OCI-M2 (cell line): ENCODE results near the gene LRRC73.
"Not testable (repeated sequence)": the region's sequence is repeated elsewhere in the genome, so short reads cannot be mapped to it uniquely, and the experiment has no call there.

ENCODE experiments used
- DNase-seq: peaks from one replicate; lab custom pipeline; 2025; ENCODE audit not compliant: unreplicated experiment; lab: John Stamatoyannopoulos, UW

The LRRC73 gene

GRCh38 chr6:43511824-43512415, 1.8 kb upstream of the LRRC73 start:
- no peak for DNase-seq

GRCh38 chr6:43510827-43511163, 649 bp upstream of the LRRC73 start:
- no peak for DNase-seq

GRCh38 chr6:43509142-43509983, 783 bp downstream of the LRRC73 start:
- no peak for DNase-seq

- no peak for DNase-seq
Observed at GRCh38 chr6:43508481-43509141, 1.5 kb downstream of the LRRC73 start.

- peak; percentile 80 for DNase-seq
Observed at GRCh38 chr6:43506667-43507471, 3.3 kb downstream of the LRRC73 start.

- DNase-seq = no peak
Observed at GRCh38 chr6:43506171-43506570, 4.0 kb downstream of the LRRC73 start.

- no peak for DNase-seq
Observed at GRCh38 chr6:43505718-43506117, 4.4 kb downstream of the LRRC73 start.

- no peak for DNase-seq
Observed at GRCh38 chr6:43504756-43505593, 5.2 kb downstream of the LRRC73 start.

- no peak for DNase-seq
Observed at GRCh38 chr6:43503443-43503842, 6.7 kb downstream of the LRRC73 start.

GRCh38 chr6:43502666-43503065, 7.5 kb downstream of the LRRC73 start:
- no peak for DNase-seq

- DNase-seq = no peak
Observed at GRCh38 chr6:43500921-43501320, 9.2 kb downstream of the LRRC73 start.

GRCh38 chr6:43499028-43499815, 10.9 kb downstream of the LRRC73 start:
- no peak for DNase-seq

- DNase-seq = not testable (repeated sequence)
Observed at GRCh38 chr6:43498291-43498690, 11.9 kb downstream of the LRRC73 start.

- no peak for DNase-seq
Observed at GRCh38 chr6:43497689-43498088, 12.5 kb downstream of the LRRC73 start.

GRCh38 chr6:43497129-43497396, 13.1 kb downstream of the LRRC73 start:
- no peak for DNase-seq

GRCh38 chr6:43496370-43497128, 13.6 kb downstream of the LRRC73 start:
- no peak for DNase-seq

- DNase-seq = no peak
Observed at GRCh38 chr6:43495409-43495941, 14.7 kb downstream of the LRRC73 start.

- no peak for DNase-seq
Observed at GRCh38 chr6:43494766-43495165, 15.4 kb downstream of the LRRC73 start.

- DNase-seq = no peak
Observed at GRCh38 chr6:43494321-43494720, 15.8 kb downstream of the LRRC73 start.
